Stimulated activated naive B cell treated with anti-CD40 and anti-IgM and Interleukin-4, amounts not matched to agents 10 μg/mL and 1 μg/mL and 100 μg/mL, for 72 hours (primary cell): ENCODE data around the gene MMP28.

Experiments used
- ATAC-seq, 2 donors: fragments of 150-1000 bp; cut with Tn5 transposase; replicated peaks; 2 replicates each; pipeline ENCODE4 v1.10.0; 2021; ENCODE audit warnings: moderate library complexity in 1 of 2
- DNase-seq: peaks from one replicate; pipeline ENCODE4 v3.0.0; 2021
- H3K27ac Mint-ChIP-seq: one replicate; pipeline ENCODE4 v1.8.0; 2022; ENCODE audit warnings: mild to moderate bottlenecking, mixed read lengths
- H3K27me3 Mint-ChIP-seq, 2 donors: one replicate each; pipeline ENCODE4 v1.8.0; 2022; ENCODE audit warnings: mixed read lengths in 2 of 2
- H3K36me3 Mint-ChIP-seq, 2 donors: one replicate each; pipeline ENCODE4 v1.8.0; 2022; ENCODE audit warnings: mixed read lengths in 2 of 2, mild to moderate bottlenecking in 1 of 2
- H3K4me1 Mint-ChIP-seq, 2 donors: one replicate each; pipeline ENCODE4 v1.8.0; 2022; ENCODE audit warnings: mixed read lengths in 2 of 2, mild to moderate bottlenecking in 1 of 2
- H3K4me3 Mint-ChIP-seq, 2 donors: one replicate each; pipeline ENCODE4 v1.8.0; 2022; ENCODE audit warnings: mild to moderate bottlenecking in 2 of 2, mixed read lengths in 2 of 2, moderate library complexity in 1 of 2
- H3K9me3 Mint-ChIP-seq, 2 donors: one replicate each; pipeline ENCODE4 v1.8.0; 2022; ENCODE audit warnings: mixed read lengths in 2 of 2, mild to moderate bottlenecking in 1 of 2

Gene MMP28

DNA sequence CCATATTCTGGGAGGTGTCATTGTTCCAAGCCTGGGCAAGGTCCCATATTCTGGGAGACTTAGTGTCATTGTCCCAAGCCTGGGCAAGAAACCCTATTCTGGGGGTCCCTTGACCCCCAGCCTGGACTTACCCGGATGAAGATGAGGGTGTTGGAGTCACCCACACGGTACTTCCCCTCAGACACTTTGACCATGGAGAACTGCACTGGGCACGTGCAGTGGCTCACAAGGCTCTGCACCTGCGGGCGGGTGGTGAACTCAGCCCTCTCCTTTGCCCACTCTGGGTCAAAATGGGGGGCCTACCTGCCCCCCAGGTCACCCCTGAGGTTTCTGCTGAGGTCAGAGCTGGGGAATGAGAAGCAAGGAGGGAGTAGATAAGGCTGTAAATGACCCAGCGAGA, 46.5 kb downstream of the MMP28 start:
- H3K27ac Mint-ChIP-seq, result no peak overlapping the region
- no peaks in the 10 kb centered on the region for H3K9me3 Mint-ChIP-seq
- no peak for ATAC-seq
- H3K27me3 Mint-ChIP-seq, result peaks cover 61 to 79% of the 10 kb centered on the region in 2 donors
- no peak overlapping the region for H3K4me3 Mint-ChIP-seq
- H3K4me1 Mint-ChIP-seq, result peaks cover 10 to 22% of the 10 kb centered on the region in 2 donors
- DNase-seq, result no peak
- no peaks in the 10 kb centered on the region for H3K36me3 Mint-ChIP-seq

DNA sequence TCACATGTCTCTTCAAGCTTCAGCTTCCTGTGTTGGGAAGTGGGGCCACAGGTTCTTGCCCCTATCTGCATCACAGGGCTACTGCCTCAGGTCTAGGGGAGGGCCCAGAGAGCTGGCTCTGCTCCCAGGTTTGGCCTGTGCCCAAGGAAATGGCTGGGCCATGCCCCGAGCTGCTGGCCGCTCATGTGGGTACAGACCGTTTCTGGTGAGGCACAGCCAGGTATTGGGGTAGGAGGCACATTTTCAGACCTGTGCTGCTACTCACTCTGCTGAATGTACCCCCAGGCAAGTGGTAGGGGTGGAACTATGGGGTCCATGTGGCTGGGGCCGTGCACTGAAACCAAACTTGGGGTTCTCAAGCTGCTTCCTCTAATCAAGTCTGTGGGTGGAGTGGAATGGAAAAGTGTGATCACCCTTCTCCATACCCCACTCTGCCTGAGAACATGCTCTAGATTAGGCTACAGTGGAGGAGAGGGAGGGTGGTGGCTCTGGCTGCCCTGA, 47.0 kb downstream of the MMP28 start:
- Mint-ChIP-seq H3K36me3 (no peaks in the 10 kb centered on the region), H3K27me3 (peaks cover 63 to 80% of the 10 kb centered on the region in 2 donors), H3K4me3 (no peak overlapping the region), H3K4me1 (peaks cover 10 to 22% of the 10 kb centered on the region in 2 donors), H3K27ac (no peak overlapping the region), H3K9me3 (no peaks in the 10 kb centered on the region)
- ATAC-seq (peak; percentile 31 to 37), DNase-seq (no peak)

DNA sequence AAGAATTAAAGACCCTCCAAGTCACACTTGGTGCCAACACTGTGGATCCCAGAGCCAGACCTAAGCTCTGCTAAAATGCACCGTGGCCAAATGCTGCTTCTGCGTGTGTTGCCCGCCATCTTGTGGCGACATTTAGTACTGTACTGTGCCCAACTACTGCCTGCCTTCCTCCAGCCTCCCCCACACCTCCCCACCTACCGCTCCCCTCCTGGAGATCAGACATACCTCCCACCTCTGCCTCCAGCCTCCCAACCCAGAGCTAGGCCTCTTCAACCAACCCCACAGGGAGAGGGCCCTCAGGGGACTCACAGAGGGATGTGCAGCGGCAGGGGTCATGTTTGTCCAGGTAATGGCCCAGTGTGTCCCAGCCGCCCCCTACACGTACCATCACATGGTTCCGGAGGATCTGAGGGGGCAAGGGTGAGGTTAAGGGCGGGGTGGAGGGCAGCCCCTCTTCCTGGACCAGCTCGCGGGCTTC, 47.9 kb downstream of the MMP28 start:
- Mint-ChIP-seq H3K4me3 (no peak overlapping the region), H3K4me1 (peaks cover 10 to 22% of the 10 kb centered on the region in 2 donors), H3K36me3 (no peaks in the 10 kb centered on the region), H3K27me3 (peaks cover 60 to 75% of the 10 kb centered on the region in 2 donors), H3K27ac (no peak overlapping the region), H3K9me3 (no peaks in the 10 kb centered on the region)
- ATAC-seq, result peak; percentile 91
- DNase-seq, result peak; percentile 58

DNA sequence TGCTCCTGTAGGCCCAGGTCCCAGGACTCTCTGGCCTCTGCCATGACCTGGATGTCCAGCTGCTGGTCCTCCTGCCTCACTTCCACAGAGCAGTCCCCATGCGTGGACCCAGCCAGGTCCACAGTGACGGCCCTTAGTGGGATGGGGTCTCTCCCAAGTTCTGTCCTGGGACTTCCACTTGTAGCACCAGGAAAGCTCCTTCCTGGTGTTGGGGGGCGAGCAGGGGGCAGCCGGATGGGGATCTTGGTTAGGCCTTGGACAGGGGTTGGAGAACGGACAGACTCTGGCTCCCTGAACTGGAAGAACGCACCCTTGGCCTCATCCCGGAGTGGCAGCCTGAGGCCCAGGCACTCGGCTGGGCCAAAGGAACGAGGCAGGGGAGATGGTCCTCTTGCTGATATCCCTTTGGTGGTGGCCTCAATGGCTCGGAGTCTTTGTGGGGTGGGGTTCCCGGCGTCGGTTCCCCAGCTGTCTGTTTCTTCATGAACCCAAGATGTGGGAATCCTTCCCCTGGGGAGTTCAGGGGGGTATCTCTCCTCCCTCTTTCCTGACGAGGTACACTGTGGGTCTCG, 49.6 kb downstream of the MMP28 start:
- ATAC-seq (no peak), DNase-seq (no peak)
- H3K4me3 Mint-ChIP-seq, result no peak overlapping the region
- peak overlapping the region; percentile 9 for H3K27ac Mint-ChIP-seq
- H3K4me1 Mint-ChIP-seq, result peaks cover 12 to 29% of the 10 kb centered on the region in 2 donors
- H3K36me3 Mint-ChIP-seq, result no peaks in the 10 kb centered on the region
- peaks cover 59 to 74% of the 10 kb centered on the region in 2 donors for H3K27me3 Mint-ChIP-seq
- H3K9me3 Mint-ChIP-seq, result no peaks in the 10 kb centered on the region

DNA sequence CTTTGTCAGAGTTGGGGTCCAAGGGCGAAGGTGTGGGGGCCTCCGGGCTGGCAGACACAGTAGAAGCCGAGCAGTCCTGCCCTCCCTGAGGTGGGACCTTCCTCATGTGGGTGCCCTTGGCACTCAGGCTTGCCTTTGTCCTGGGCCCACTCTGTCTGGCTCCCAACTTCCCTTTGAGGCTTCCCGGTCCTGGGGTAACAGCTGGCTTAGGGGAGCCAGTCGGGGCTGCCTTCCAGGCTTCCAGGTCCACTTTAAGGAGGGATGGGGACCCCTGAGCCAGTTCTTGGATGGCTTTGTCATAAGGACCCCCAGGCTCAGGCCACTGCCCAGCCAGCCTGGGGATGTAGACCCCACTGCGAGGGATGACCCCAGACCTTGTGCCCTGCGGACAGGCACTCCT, 50.2 kb downstream of the MMP28 start:
- no peak overlapping the region for H3K4me3 Mint-ChIP-seq
- H3K27me3 Mint-ChIP-seq, result peaks cover 54 to 74% of the 10 kb centered on the region in 2 donors
- H3K36me3 Mint-ChIP-seq, result no peaks in the 10 kb centered on the region
- no peak overlapping the region for H3K27ac Mint-ChIP-seq
- peaks cover 12 to 29% of the 10 kb centered on the region in 2 donors for H3K4me1 Mint-ChIP-seq
- H3K9me3 Mint-ChIP-seq, result no peaks in the 10 kb centered on the region
- DNase-seq (no peak), ATAC-seq (no peak)

DNA sequence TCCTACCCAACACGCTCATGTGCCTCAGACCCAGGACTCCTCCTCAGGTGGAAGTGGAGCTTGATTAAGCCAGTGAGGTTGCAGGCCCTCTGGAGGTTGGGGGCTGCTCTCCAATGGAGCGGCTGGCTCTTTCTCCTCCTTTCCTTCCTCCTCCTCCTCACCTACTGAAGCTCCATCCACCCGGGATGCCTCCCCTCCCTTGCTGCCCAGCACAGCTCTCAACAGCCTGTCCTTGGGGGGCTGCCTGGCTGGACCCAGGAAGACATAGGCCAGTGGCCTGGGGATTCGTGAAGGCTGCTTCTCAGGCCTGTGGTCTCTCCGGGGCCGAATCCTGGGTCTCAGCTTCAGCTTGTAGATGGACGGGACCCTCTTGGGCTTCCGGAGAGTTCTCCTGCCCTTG, 50.6 kb downstream of the MMP28 start:
- no peak for ATAC-seq
- DNase-seq, result no peak
- Mint-ChIP-seq H3K4me3 (no peak overlapping the region), H3K4me1 (peaks cover 9 to 25% of the 10 kb centered on the region in 2 donors), H3K36me3 (no peaks in the 10 kb centered on the region), H3K9me3 (no peaks in the 10 kb centered on the region), H3K27ac (no peak overlapping the region), H3K27me3 (peaks cover 52 to 74% of the 10 kb centered on the region in 2 donors)

DNA sequence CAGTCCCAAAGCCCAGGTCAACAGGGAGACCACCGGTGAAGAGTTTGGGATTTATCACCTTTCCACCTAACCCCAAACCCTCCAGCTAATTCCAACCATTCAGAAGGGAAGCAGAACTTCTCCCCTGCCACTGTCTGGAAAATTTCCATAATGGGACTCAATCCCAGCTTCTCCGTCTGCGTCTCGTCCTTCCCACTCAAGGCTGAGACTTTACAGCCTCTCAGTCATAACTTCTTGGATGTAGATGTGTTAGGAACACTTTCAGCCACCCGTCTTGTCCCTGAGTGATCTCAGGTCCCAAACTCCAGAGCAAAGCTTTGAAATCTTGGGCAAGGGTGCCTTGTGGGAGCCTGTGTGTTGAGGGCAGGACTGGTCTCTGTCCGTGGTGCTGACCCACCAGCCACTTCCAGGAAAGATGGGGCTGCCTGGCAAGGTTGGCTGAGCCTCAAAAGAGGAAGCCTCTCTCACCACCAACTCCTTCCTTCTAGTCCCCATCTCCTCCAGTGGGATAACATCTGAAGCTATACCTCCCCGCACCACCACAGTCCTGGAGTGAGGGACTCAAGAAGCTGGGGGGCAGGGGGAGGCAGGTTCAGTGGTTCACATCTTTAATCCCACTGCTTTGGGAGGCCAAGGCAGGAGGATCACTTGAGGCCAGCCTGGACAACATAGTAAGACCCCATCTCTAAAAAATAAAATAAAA, 51.7 kb downstream of the MMP28 start:
- ATAC-seq (no peak), DNase-seq (no peak)
- H3K36me3 Mint-ChIP-seq, result no peaks in the 10 kb centered on the region
- no peak overlapping the region for H3K4me3 Mint-ChIP-seq
- no peaks in the 10 kb centered on the region for H3K9me3 Mint-ChIP-seq
- no peak overlapping the region for H3K27ac Mint-ChIP-seq
- peaks cover 6 to 15% of the 10 kb centered on the region in 2 donors for H3K4me1 Mint-ChIP-seq
- peaks cover 45 to 68% of the 10 kb centered on the region in 2 donors for H3K27me3 Mint-ChIP-seq

DNA sequence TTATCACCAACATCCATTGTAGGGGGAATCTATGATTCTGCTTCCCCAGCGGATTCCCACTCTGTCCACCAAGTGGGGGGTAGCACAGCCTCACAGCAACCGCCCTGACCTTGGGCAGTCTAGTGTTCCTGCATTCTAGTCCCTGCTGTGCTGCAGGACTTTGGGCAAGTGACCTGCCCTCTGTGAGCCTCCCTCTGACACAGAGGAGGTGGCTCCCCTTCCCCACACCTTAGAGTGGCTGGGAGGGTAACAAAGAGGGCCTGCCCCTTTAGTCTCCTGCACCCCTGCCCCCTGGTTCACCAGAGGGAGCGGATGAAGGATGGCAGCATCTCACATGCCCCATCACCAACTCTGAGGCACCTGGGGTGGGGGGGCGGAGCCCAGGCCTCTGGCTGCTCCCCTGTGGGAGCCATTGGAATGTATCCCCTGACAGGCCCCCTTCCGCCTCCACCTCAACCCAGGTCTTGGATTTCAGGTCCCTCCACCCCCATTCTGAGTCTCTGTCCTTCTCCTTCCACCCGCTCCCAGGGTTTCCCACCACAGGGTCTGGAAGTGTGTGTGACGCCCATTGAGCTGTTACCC, 52.5 kb downstream of the MMP28 start:
- DNase-seq (no peak), ATAC-seq (no peak)
- no peaks in the 10 kb centered on the region for H3K9me3 Mint-ChIP-seq
- H3K27ac Mint-ChIP-seq, result peak overlapping the region; percentile 14
- H3K27me3 Mint-ChIP-seq, result peaks cover 38 to 61% of the 10 kb centered on the region in 2 donors
- H3K4me1 Mint-ChIP-seq, result peaks cover 6 to 7% of the 10 kb centered on the region in 2 donors
- no peaks in the 10 kb centered on the region for H3K36me3 Mint-ChIP-seq
- no peak overlapping the region for H3K4me3 Mint-ChIP-seq

DNA sequence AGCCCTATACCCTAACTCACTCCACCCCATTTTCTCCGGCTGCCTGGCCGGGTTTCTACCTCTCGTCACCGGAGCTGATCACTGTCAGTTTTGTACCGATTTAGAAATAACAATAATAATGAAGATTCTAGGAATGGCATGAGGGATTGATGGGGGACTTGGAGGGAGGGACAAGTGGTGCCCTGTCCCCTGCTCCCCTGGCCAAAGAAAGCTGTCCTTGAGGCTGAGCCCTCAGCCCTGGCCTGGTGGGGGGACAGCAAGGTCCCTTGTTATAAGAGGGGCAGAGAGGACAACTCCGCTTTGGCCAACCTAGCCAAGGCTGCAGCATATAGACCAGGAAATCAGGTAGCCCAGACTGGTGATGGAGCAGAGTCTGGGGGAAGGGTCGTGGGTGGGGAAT, 52.9 kb downstream of the MMP28 start:
- no peaks in the 10 kb centered on the region for H3K36me3 Mint-ChIP-seq
- H3K27me3 Mint-ChIP-seq, result peaks cover 35 to 56% of the 10 kb centered on the region in 2 donors
- H3K4me3 Mint-ChIP-seq, result no peak overlapping the region
- no peaks in the 10 kb centered on the region for H3K9me3 Mint-ChIP-seq
- ATAC-seq (no peak), DNase-seq (no peak)
- H3K4me1 Mint-ChIP-seq, result peaks cover 6 to 7% of the 10 kb centered on the region in 2 donors
- H3K27ac Mint-ChIP-seq, result no peak overlapping the region

DNA sequence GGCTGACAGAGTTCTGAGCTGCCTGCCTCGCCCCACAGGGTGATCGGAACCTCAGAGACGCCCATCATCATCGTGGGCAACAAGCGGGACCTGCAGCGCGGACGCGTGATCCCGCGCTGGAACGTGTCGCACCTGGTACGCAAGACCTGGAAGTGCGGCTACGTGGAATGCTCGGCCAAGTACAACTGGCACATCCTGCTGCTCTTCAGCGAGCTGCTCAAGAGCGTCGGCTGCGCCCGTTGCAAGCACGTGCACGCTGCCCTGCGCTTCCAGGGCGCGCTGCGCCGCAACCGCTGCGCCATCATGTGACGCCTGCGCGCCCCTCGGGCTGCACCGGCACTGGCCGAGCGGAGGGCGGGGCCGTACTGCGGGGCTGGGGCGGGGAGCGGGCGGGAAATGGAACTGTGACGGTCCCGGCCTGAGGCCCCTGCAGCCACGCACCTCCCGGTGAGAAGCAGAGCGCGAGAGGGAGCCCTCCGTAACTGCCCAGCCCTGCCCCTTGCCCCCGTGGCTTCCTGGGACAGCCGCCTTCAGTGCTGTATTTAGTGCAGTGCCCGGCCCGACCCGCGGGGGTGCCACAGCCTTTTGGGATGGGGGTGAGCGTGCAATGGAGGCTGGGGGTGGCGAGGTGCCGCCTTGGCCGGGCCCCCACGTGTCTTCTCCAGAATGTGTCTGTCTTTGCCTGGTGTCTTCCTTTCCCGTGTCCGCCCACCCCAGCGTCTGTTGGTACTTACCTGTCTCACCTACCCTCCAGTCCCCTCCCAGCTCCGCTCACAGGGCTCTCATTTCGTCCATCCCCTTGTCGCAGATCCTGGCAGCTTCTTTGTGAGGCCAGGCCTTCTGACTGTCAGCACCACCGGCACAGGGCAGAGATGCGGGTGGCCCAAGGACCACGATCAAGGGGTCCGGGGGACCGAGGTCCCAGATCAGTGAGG, 54.2 kb downstream of the MMP28 start:
- Mint-ChIP-seq H3K27me3 (peaks cover 31 to 53% of the 10 kb centered on the region in 2 donors), H3K4me1 (peaks cover 3 to 7% of the 10 kb centered on the region in 2 donors), H3K36me3 (no peaks in the 10 kb centered on the region), H3K9me3 (no peaks in the 10 kb centered on the region), H3K27ac (peak overlapping the region; percentile 44), H3K4me3 (peak overlapping the region; percentile 63 to 76)
- ATAC-seq, result peak; percentile 40 to 51
- DNase-seq, result no peak

DNA sequence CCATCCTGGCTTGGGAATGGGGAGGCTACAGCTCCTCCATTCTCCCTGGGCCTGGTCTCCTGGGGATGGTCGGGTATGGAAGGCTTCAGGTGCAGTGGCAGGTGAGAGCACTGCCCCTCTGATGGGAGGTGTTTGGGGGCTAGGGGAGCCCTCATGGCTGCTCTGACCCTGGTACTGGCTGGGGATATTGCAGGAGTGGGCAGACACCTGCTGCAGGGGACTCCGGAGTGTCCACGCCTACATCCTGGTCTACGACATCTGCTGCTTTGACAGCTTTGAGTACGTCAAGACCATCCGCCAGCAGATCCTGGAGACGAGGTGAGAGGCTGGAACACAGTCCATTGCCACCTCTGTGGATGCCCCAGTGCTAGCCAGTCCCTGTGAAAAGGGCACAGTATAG, 55.2 kb downstream of the MMP28 start:
- no peak for ATAC-seq
- H3K27me3 Mint-ChIP-seq, result peaks cover 27 to 51% of the 10 kb centered on the region in 2 donors

DNA sequence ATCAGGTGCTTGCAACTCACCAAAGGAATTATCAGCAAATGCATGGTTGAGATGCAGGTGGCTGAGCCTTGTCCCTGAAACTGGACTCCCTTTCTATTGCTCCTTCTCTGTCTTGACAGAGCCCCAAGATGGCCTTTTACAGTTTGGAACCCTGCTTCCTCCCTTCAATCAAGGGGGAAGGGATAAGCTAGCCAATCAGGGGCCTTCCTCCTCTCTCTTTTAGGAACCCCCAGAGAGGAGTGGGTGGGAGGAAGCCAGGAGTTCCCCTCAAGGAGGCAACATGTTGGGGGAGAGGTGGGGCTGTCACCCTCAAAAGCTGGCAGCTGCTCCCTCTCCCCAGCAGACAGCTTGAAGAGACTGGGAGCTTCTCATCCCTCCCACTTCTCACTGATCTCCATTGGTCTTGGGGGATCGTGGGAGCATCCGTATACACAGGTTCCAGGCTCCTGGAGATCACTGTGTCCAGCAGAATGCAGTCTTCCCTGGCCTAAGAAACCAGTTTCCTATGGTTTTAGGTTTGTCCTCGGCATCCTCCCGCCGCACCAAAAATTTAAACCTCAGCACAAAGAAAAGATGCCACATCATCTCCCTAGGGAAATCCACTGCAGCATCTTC, 56.8 kb downstream of the MMP28 start:
- Mint-ChIP-seq H3K9me3 (no peaks in the 10 kb centered on the region), H3K4me1 (peaks cover 3 to 7% of the 10 kb centered on the region in 2 donors)

More for the DNA sequence above, 55.2 kb downstream of the MMP28 start:
- Mint-ChIP-seq H3K9me3 (no peaks in the 10 kb centered on the region), H3K36me3 (no peaks in the 10 kb centered on the region), H3K4me1 (peaks cover 3 to 7% of the 10 kb centered on the region in 2 donors), H3K27ac (no peak overlapping the region), H3K4me3 (no peak overlapping the region)
- DNase-seq, result no peak

DNA sequence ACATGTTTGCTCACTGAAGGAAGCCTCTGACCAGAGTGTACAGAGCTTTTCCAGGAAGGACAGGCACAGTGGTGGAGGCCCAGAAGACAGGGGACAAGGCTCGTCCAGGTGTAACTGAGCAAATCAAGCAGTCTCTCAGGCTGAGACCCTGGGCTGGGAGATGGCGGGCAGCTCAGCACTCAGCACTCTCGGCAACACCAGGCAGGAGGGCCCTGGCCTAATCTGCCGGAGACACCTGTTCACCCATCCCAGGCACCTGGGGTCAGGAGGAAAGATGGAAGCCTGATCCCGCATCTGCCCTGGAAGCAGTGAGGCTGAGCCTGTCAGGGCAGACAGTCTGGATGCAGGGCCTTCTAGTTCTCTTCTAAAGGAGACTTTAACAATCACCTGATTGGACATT, 59.2 kb downstream of the MMP28 start:
- no peak overlapping the region for H3K27ac Mint-ChIP-seq

More for the DNA sequence above, 56.8 kb downstream of the MMP28 start:
- Mint-ChIP-seq H3K27ac (no peak overlapping the region), H3K36me3 (no peaks in the 10 kb centered on the region), H3K27me3 (peaks cover 23 to 37% of the 10 kb centered on the region in 2 donors), H3K4me3 (no peak overlapping the region)
- ATAC-seq, result no peak
- DNase-seq, result no peak

More for the DNA sequence above, 59.2 kb downstream of the MMP28 start:
- peaks cover 1 to 10% of the 10 kb centered on the region in 2 donors for H3K4me1 Mint-ChIP-seq
- no peak for DNase-seq
- H3K27me3 Mint-ChIP-seq, result peaks cover 7 to 20% of the 10 kb centered on the region in 2 donors
- H3K36me3 Mint-ChIP-seq, result no peaks in the 10 kb centered on the region
- ATAC-seq, result no peak
- no peak overlapping the region for H3K4me3 Mint-ChIP-seq
- no peaks in the 10 kb centered on the region for H3K9me3 Mint-ChIP-seq
